ENCODE measurements around the gene NFE2L2. TPM values are rescaled to one million over a fixed set of nuclear protein-coding genes. Genes with fewer than 3 reads are reported as not detected.

NFE2L2 gene
- total and polyA plus RNA-seq, 2 donors (not counting 3 experiments of a cell fraction or from before 2014, with no cell fraction given) = 57.1 to 66.2 TPM

- FAIRE-seq (no peak), DNase-seq (ENCODE audit: low read depth, low spot score) (no peak)
- Histone ChIP-seq H3K27me3 (ENCODE audit: control insufficient read depth in 2 of 2, insufficient read depth in 2 of 2, low read length in 2 of 2) (no peaks in the 10 kb centered on the region), H3K4me1 (ENCODE audit: control insufficient read depth, extremely low read depth, insufficient read depth, low read length) (no peaks in the 10 kb centered on the region), H3K79me2 (ENCODE audit: control insufficient read depth, insufficient read depth, low read length) (peaks cover 32% of the 10 kb centered on the region), H3K4me2 (ENCODE audit: insufficient read depth, low read length) (no peak overlapping the region), H3K9me1 (replicated peaks; ENCODE audit: control insufficient read depth, extremely low read depth, insufficient read depth, low read length) (no peaks in the 10 kb centered on the region), H2AFZ (ENCODE audit: low read depth, low read length) (no peak overlapping the region), H3K4me3 (replicated peaks in 1 of 3; ENCODE audit: insufficient read depth in 1 of 3, low read depth in 1 of 3, low read length in 3 of 3) (no peak overlapping the region), H3K9ac (replicated peaks; ENCODE audit: extremely low read depth, insufficient read depth, low read length) (no peak overlapping the region), H3K27ac (ENCODE audit: insufficient read depth, low read depth, low read length) (no peak overlapping the region), H3K36me3 (ENCODE audit: control insufficient read depth in 2 of 2, extremely low read depth in 1 of 2, insufficient read depth in 2 of 2, low read length in 2 of 2) (peaks cover 14 to 18% of the 10 kb centered on the region in 2 experiments), H4K20me1 (replicated peaks; ENCODE audit: control insufficient read depth, extremely low read depth, insufficient read depth, low read length) (no peaks in the 10 kb centered on the region), H3K9me3 (replicated peaks; ENCODE audit: control insufficient read depth, insufficient read depth, low read length) (no peaks in the 10 kb centered on the region)
- TSS peak; percentile 29 for BruUV-seq (replicated peaks)
- TF ChIP-seq POLR2AphosphoS5 (IDR thresholded peaks at IDR 0.05; ENCODE audit: insufficient read depth, low read depth, low read length) = no peak
- ChIA-PET CTCF (interaction anchor here (0.7 to 11.6 kb wide), 7 partner anchors 9 to 66 kb away, joined by 3 to 98 read pairs (median 7); partner anchors contain the start of gene NFE2L2), POLR2A (no interaction called here)
- dilution Hi-C loops (cut with MboI; ENCODE audit: extremely low pct_ligation_motif_present, low sequenced_read_pairs) (no loop called here), intact Hi-C loops (cut with micrococcal nuclease) (no loop called here)
These were observed 33.3 kb downstream of the NFE2L2 start for GRCh38 chr2:177231270-177231669.

GRCh38 chr2:177229442-177230242 lies 34.9 kb downstream of the NFE2L2 start:
- Histone ChIP-seq H2AFZ (ENCODE audit: low read depth, low read length) (no peak overlapping the region), H3K4me2 (ENCODE audit: insufficient read depth, low read length) (no peak overlapping the region), H3K9me3 (replicated peaks; ENCODE audit: control insufficient read depth, insufficient read depth, low read length) (no peaks in the 10 kb centered on the region), H3K4me1 (ENCODE audit: control insufficient read depth, extremely low read depth, insufficient read depth, low read length) (no peaks in the 10 kb centered on the region), H4K20me1 (replicated peaks; ENCODE audit: control insufficient read depth, extremely low read depth, insufficient read depth, low read length) (no peaks in the 10 kb centered on the region), H3K36me3 (ENCODE audit: control insufficient read depth in 2 of 2, extremely low read depth in 1 of 2, insufficient read depth in 2 of 2, low read length in 2 of 2) (peaks cover 14 to 18% of the 10 kb centered on the region in 2 experiments), H3K4me3 (replicated peaks in 1 of 3; ENCODE audit: insufficient read depth in 1 of 3, low read depth in 1 of 3, low read length in 3 of 3) (no peak overlapping the region), H3K79me2 (ENCODE audit: control insufficient read depth, insufficient read depth, low read length) (peaks cover 16% of the 10 kb centered on the region), H3K9ac (replicated peaks; ENCODE audit: extremely low read depth, insufficient read depth, low read length) (no peak overlapping the region), H3K27me3 (ENCODE audit: control insufficient read depth in 2 of 2, insufficient read depth in 2 of 2, low read length in 2 of 2) (no peaks in the 10 kb centered on the region), H3K9me1 (replicated peaks; ENCODE audit: control insufficient read depth, extremely low read depth, insufficient read depth, low read length) (no peaks in the 10 kb centered on the region), H3K27ac (ENCODE audit: insufficient read depth, low read depth, low read length) (no peak overlapping the region)
- no peak for DNase-seq (ENCODE audit: low read depth, low spot score)
- intact Hi-C loops (cut with micrococcal nuclease) (loop anchor here (5.0 kb wide), 1 partner anchor 33 kb away; the partner anchor contains the start of gene NFE2L2), dilution Hi-C loops (cut with MboI; ENCODE audit: extremely low pct_ligation_motif_present, low sequenced_read_pairs) (no loop called here)
- CTCF ChIA-PET = interaction anchor here (0.7 to 11.6 kb wide), 5 partner anchors 10 to 65 kb away, joined by 3 to 98 read pairs (median 9); partner anchors contain the start of gene NFE2L2
- POLR2A ChIA-PET = no interaction called here
- TF ChIP-seq JUN (IDR thresholded peaks at IDR 0.05; ENCODE audit: borderline replicate concordance, insufficient read depth, insufficient read length, low read depth) = no peak
- TF ChIP-seq POLR2AphosphoS5 (IDR thresholded peaks at IDR 0.05; ENCODE audit: insufficient read depth, low read depth, low read length) = no peak
- TF ChIP-seq, protein P1, sequence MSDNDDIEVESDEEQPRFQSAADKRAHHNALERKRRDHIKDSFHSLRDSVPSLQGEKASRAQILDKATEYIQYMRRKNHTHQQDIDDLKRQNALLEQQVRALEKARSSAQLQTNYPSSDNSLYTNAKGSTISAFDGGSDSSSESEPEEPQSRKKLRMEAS (IDR thresholded peaks at IDR 0.05; ENCODE audit: insufficient read depth, insufficient read length) = no peak
- no peak for TF ChIP-seq POLR2A (IDR thresholded peaks at IDR 0.05; ENCODE audit: low read depth, low read length)
- no peak for TF ChIP-seq MYC (IDR thresholded peaks at IDR 0.05; ENCODE audit: low read depth, low read length)
- TF ChIP-seq GATA2 (IDR thresholded peaks at IDR 0.05; ENCODE audit: insufficient read depth, insufficient read length, low read depth, low read length) = no peak
- FAIRE-seq = no peak
- BruUV-seq (replicated peaks) = no TSS peak
